ENCODE data around the gene HYOU1.

Gene HYOU1

GRCh38 chr11:119092880-119093842 is 36.2 kb upstream of the HYOU1 start:
- in situ Hi-C loops (cut with MboI; ENCODE audit: low pct_unique_long_range_greater_than_20kb, low sequenced_read_pairs, unreplicated experiment) = no loop called here
- no peak for DNase-seq (ENCODE audit: low spot score)
- TF ChIP-seq CTCF (IDR thresholded peaks at IDR 0.05; ENCODE audit: extremely low read depth, insufficient read depth, missing control alignments) = no peak

- DNase-seq (ENCODE audit: low spot score) = no peak
- in situ Hi-C loops (cut with MboI; ENCODE audit: low pct_unique_long_range_greater_than_20kb, low sequenced_read_pairs, unreplicated experiment) = no loop called here
- TF ChIP-seq CTCF (IDR thresholded peaks at IDR 0.05; ENCODE audit: extremely low read depth, insufficient read depth, missing control alignments) = no peak
Observed at GRCh38 chr11:119091966-119092879, 35.2 kb upstream of the HYOU1 start.

GRCh38 chr11:119091178-119091577 is 34.2 kb upstream of the HYOU1 start:
- in situ Hi-C loops (cut with MboI; ENCODE audit: low pct_unique_long_range_greater_than_20kb, low sequenced_read_pairs, unreplicated experiment) = no loop called here
- TF ChIP-seq CTCF (IDR thresholded peaks at IDR 0.05; ENCODE audit: extremely low read depth, insufficient read depth, missing control alignments) = no peak
- DNase-seq (ENCODE audit: low spot score) = no peak

GRCh38 chr11:119089319-119089718 is 32.3 kb upstream of the HYOU1 start:
- in situ Hi-C loops (cut with MboI; ENCODE audit: low pct_unique_long_range_greater_than_20kb, low sequenced_read_pairs, unreplicated experiment) = no loop called here
- no peak for DNase-seq (ENCODE audit: low spot score)

GRCh38 chr11:119088406-119088805 is 31.4 kb upstream of the HYOU1 start:
- TF ChIP-seq CTCF (IDR thresholded peaks at IDR 0.05; ENCODE audit: extremely low read depth, insufficient read depth, missing control alignments) = no peak
- in situ Hi-C loops (cut with MboI; ENCODE audit: low pct_unique_long_range_greater_than_20kb, low sequenced_read_pairs, unreplicated experiment) = no loop called here
- no peak for DNase-seq (ENCODE audit: low spot score)

More at GRCh38 chr11:119089319-119089718, 32.3 kb upstream of the HYOU1 start:
- TF ChIP-seq CTCF (IDR thresholded peaks at IDR 0.05; ENCODE audit: extremely low read depth, insufficient read depth, missing control alignments) = no peak

- in situ Hi-C loops (cut with MboI; ENCODE audit: low pct_unique_long_range_greater_than_20kb, low sequenced_read_pairs, unreplicated experiment) = no loop called here
- no peak for TF ChIP-seq CTCF (IDR thresholded peaks at IDR 0.05; ENCODE audit: extremely low read depth, insufficient read depth, missing control alignments)
- no peak for DNase-seq (ENCODE audit: low spot score)
Observed at GRCh38 chr11:119087747-119088241, 30.8 kb upstream of the HYOU1 start.
